GM12891 (cell line): ENCODE results near the gene CAMK1D.
A peak's percentile ranks its signal among the peaks of the same experiment; 100 is the strongest.

ENCODE experiments used
- PAX5 ChIP-seq: IDR thresholded peaks from 2 replicates; pipeline ENCODE4 v1.6.1; 2011; ENCODE audit warnings: low read length, moderate library complexity, mild to moderate bottlenecking; ENCODE audit not compliant: insufficient read depth, severe bottlenecking
- POLR2A ChIP-seq: IDR thresholded peaks from 2 replicates; pipeline ENCODE4 v1.6.1; 2011; ENCODE audit warnings: low read depth, low read length, control low read depth
- POLR2AphosphoS5 ChIP-seq: IDR thresholded peaks from 2 replicates; pipeline ENCODE4 v1.6.1; 2011; ENCODE audit warnings: low read depth, low read length, control low read depth
- POU2F2 ChIP-seq: IDR thresholded peaks from 2 replicates; pipeline ENCODE4 v1.6.1; 2011; ENCODE audit warnings: low read depth, mild to moderate bottlenecking, control low read depth, low read length, moderate library complexity
- SPI1 ChIP-seq: IDR thresholded peaks from 2 replicates; pipeline ENCODE4 v1.6.1; 2011; ENCODE audit warnings: low read depth, low read length, control low read depth
- TAF1 ChIP-seq: IDR thresholded peaks from 2 replicates; pipeline ENCODE4 v1.6.1; 2011; ENCODE audit warnings: low read depth, low read length, control low read depth

DNA sequence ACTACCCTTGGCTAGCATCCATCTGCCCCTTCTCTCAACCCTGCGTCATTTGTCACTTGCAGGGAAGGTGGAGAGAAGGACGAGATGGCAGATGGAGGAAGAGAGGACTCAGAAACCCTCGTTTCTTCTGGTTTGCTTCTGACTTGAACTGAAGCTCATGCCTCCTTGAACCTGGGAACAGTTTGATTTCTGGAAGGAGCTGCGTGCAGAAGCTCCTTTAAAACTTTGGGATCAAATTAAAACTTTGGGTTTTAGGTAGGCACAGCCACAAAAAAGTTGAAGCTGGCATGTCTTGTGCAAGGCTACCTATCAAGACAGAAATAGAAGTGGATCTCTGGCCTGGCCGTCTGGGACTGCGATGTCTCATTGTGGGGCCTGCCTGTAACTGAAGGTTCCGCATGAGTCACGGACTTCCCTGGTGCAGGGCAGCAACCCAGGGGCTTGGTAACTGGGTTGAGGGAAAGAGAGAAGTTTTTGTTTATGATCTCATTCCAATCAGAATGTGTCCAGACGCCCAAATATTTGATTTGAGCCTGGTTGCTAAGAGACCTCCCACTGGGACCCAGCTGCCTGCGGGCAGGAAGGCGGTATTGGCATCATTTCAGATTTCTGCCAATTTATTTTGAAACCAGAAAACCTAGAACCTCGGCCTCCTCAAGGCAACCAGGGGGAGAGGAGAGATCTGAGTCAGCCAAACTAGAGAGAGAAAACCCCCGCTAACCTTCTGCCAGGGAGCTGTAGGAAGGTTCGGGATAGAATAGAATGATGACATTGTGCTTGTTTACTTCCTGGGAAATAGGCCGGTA is 15.8 kb upstream of the CAMK1D start:
- TF ChIP-seq POLR2A (0 out of 2 replicates have a peak, but pooled peaks have one; percentile 23), TAF1 (0 out of 2 replicates have a peak, but pooled peaks have one; percentile 15), SPI1 (no peak), POLR2AphosphoS5 (no peak), PAX5 (no peak), POU2F2 (no peak)
